GM23248 (cell line): ENCODE data around the gene SMARCC1.

Source experiments
- EZH2 ChIP-seq: fragments of 200-600 bp; sonication (generic); IDR thresholded peaks from 2 replicates; pipeline ENCODE4 v1.6.1; 2018; ENCODE audit warnings: antibody characterized with exemption, mild to moderate bottlenecking; ENCODE audit not compliant: insufficient read depth, poor library complexity, severe bottlenecking
- EZH2phosphoT487 ChIP-seq: fragments of 200-600 bp; sonication (generic); IDR thresholded peaks from 2 replicates; pipeline ENCODE4 v1.6.1; 2018; ENCODE audit warnings: antibody characterized with exemption, moderate library complexity, mild to moderate bottlenecking, low read depth; ENCODE audit not compliant: insufficient read depth

GRCh38 chr3:47825590-47825989 is 43.9 kb upstream of the SMARCC1 start:
- no peak for TF ChIP-seq EZH2
- no peak for TF ChIP-seq EZH2phosphoT487
